SK-N-MC (cell line): ENCODE measurements around the gene ASB8.

ENCODE experiments used
- EZH2 ChIP-seq: fragments of 200-600 bp; sonication (generic); IDR thresholded peaks from one replicate; pipeline ENCODE4 v1.6.1; 2017; ENCODE audit warnings: antibody characterized with exemption
- FOXP2 ChIP-seq: optimal IDR thresholded peaks from 2 replicates; pipeline ENCODE3; 2011; ENCODE audit warnings: mild to moderate bottlenecking, moderate library complexity; ENCODE audit not compliant: insufficient read depth; ENCODE audit errors: extremely low read length, control extremely low read depth
- POLR2AphosphoS5 ChIP-seq: IDR thresholded peaks from 2 replicates; pipeline ENCODE4 v1.6.1; 2012; ENCODE audit warnings: mild to moderate bottlenecking, low read depth, low read length, borderline replicate concordance

DNA sequence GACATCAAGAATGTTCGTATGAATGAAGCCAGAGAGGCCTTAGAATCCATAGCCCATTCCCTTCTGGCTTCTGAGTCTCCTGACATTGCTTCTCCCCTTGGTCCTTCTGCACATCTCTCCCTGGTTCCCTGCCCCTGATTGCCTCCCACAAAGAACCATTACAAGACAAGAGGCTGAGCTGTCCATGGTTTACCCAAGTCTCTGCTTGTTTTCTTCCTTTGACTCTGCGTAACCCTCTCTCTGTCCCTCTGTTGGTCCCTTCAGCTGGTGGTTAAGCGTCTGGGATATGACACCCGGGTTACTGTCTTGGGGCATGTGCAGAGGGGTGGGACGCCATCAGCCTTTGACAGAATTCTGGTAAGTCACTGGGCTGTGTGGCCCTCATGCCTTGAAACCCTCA, 22.3 kb downstream of the ASB8 start:
- TF ChIP-seq POLR2AphosphoS5 (no peak), EZH2 (no peak), FOXP2 (no peak)
